Measurements from ENCODE around the gene MUSK.
A peak's percentile ranks its signal among the peaks of the same experiment; 100 is the strongest.
"Not testable (repeated sequence)": the region's sequence is repeated elsewhere in the genome, so short reads cannot be mapped to it uniquely, and the experiment has no call there.

MUSK gene

DNA sequence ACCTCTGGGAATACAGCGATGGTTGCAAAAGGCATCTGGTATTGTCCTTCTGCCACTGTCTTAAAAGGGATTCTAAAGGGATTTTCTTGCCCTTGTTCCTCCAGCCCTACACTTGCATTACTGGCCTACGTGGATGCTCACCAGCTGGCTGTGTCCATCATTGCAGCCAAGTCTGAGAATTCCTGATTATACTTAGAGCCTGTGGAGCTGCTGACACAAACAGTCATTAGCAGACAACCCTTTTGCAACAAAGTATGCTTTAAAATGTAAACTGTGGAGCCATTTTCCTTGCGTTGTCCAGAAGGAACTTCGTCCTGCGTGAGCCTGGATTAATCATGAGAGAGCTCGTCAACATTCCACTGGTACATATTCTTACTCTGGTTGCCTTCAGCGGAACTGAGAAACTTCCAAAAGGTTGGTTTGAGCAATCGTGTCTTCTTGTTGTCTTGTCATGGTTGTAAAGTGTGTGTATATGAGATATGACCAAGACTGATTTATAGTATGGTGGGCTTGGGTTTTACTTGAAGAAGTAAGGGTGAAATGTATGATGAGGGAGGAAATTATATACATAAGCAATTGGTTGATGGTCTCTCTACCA, at the start of gene MUSK:
Gene MUSK, plus strand, starts transcription at position 222 of the 598 bp plus-strand sequence. Its CDS starts 114 bp downstream, at position 336.
- DNase-seq: no peak

DNA sequence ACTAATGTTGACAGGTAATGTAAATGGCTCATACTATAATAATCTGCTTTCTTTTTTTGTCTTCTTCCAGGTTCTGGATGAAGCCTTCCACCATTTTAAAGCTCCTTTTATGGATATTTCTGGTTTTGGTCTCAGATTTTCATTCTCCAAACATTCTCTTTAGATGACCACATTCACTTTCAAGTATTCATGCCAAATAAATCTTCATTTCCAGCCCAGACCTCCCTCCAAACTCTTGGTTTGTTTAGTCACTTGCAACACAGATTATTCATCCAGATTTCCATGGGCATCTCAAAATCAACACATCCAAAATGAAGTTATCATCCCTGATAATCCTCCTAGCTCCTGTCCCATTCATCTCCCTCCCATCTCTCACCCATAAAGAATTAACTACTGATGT, 48.8 kb upstream of the MUSK start:
- no peak for DNase-seq

DNA sequence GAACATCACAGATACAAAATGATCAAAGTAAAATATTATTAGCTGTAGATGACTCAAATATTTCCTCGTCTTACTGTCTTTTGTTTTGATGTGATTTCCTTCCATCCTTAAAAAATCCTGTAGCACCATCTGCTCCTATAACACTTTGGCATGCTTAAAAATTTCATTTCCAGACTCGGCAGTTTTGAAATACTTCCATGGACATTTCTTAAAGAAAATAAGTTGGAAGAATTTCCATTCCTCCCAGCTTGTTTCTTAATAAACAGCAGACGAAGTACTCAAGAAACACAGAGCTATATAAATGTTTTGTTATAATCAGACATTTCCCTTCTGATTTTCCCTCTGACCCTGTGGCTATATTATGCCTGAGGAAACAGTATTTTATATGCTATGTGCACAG, 47.9 kb upstream of the MUSK start:
- DNase-seq: no peak

DNA sequence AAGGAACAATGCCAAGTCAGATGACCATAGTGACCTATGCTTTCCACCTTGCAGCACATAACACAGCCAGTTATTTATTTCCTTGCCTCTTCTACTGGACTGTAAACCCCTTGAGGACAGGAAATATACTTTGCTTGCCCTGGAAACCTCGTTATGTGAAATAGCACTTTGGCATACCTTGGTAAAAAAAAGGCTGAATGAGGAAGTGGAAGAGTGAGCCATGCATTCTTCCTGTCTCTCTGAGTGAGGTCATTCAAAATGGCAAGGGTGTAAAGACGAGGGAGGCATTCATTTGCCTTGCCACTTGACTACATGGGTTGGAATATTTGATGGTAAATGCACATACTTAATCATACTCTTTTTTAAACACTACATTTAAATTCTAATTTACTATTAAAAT, 46.2 kb upstream of the MUSK start:
- no peak for DNase-seq

DNA sequence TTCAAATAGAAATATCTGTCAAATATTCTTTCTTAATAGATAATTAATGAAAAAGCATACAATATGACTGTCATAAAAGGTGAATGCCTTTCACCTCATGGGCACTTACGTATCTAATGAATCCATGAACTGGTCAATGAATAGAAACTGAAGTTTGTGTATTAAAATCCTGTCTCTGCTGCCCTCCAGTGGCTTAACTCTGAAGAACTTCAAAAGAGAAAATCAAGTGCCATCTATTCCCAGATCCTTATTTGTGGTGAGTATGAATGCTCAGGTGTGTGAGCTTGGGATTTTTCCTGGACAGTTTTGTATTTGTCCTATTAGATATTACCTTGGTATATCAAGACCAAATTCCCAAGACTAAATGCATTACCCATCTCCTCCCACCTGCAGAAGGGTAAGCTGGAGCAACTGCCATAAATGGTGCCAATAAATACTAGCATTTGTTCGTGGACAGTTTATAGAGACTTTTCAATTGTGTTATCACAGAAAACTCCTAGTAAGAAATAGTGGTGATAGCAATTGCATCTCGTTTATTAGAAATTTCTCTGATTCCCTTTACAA, 45.0 kb upstream of the MUSK start:
- DNase-seq: no peak

DNA sequence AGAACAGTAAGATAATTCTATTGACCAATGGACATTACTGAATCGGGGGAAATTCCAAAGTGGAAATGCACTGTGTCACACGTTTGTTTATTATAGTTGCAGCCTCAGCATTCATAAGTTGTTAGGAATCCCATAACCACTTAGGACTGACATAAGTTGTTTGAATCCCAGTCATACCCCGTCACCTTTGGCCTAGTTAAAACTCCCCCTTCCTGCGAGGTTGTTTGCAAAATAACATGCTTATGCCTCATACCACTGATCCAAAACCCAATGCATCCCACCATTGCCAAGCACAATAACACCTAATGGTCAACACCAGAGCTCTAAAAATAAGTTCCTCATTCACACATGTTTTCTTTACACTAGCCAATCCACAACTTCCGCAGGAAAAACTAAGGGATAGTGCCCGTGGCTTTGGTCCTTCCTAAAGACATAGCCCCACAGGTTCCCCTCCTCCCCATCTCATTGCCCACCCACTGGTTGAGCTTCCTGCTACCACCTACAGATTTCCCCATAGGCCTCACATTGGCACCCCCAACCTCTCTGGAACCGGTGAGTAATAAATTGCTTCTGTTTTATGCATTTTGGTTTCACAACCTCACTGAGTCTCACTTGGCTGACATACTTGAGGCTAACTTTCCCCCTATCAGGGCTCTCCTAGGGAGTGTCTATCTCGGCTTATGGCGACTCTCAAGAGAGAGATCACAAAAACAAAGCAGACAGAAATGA, 42.3 kb upstream of the MUSK start:
- DNase-seq: peak; percentile 5

DNA sequence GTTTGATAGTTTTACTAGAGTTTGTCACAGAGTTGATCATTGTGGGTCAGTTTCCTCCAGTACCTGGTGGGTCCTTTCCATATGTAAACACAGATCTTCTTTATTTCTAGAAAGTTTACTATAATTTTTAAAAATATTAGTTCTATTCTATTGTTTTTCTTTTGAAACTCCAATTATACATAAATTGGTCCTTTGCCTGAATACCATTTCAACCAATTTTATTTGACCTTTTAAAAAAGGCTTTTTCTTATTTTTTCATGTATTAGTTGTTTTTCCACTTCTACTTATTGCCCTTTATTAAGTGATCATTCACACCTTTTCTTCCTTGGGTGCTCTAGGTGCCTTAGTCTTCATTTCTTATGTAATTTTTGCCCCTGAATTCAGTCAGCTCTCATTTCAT, 33.0 kb upstream of the MUSK start:
- no peak for DNase-seq

DNA sequence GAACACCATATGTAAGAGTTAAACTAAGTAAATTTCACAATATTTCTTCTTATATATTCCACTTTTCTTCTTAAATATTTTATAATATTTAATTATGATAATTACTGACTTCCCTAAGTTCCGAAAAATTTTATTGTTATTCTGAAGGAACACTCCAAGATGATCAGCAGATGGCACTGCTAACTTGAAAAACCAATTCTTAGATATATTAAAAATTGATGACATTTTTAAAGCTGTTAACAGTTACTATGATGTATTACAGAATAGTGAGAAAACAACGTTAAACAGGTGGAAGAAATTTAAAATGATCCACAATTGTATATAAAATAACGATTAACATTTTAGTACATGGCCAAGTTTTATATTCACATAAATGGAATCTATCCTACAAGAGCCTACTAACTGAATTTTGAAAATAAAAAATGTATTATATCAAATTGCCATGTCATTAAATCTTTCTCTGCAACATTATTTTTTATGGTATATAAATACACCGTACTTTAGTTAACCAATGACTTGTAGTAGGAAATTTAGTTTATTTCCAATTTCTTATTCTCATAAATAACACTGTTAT, 30.1 kb upstream of the MUSK start:
- DNase-seq: no peak

DNA sequence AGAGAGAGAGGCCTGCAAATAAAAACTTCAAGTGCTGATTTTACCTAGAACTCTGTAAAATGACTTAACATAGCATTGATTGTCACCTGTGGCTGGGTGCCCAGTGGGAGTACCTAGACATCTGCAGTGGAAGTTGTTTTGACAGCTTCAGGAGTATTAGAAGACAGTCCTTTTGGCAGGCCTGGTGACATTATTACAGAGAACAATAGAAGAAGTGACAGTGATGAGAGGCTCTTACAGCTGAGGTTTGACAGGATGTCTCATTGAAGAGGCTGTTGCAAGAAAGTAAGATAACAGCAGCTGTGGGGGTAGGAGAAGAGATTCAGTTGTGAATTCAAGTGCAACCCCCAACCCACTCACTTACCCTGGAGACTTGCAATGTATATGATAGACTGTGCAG, 27.9 kb upstream of the MUSK start:
- DNase-seq: no peak

DNA sequence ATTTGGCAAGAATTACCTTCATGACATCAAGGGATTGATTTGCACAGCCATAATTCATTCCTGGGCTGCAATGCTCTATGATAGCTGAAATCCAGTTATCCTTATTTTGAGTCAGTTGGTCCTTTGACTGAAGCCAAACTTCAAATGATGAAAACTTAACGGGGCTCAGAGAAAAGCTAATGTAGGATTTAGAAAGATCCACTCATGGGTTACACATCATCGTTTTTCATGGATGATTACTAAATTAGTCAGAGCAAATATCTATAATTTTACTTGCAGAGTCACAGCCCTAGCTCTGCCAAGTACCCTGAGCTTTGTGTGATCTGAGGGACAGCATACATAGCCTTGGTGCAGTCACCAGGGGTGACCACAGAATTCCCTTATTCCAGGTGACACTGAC, 27.3 kb upstream of the MUSK start:
- DNase-seq: no peak

DNA sequence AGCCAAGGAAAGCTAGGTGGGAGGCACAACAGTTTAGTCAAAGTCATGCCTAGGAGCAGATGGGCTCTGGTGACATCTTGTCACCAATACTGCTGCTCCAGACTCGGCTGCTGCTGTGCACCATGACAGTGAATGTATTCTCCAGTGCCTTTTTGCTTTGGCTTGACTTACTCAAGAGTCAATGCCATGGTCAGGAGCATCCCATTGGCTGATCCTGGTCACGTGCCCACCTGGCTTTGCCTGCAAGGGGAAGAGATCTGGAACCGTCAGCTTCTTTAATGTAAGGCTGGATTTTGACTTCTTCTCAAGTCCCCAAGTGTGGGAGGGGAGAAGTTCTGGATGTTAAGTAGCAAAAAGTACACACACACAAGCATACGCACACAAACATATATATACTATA, 19.9 kb upstream of the MUSK start:
- DNase-seq: no peak

DNA sequence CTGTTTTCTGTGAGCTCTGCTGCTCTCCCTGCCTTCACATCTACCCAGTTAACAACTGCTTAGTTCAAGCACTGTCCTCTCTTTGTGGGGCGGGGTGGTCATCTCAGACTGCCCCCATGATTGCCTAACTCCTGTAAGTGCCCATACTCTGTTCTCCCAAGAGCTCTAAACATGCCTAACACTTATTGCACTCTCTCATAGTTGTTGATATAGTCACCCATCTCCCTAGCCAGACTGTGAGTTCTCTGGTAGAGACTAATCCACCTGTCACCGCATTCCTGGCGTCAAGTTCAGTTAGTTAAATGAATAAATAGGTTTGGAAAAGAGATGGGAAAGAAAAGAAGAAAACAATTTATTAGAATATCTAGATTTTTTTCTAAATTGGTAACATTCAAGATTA, 18.3 kb upstream of the MUSK start:
- no peak for DNase-seq

DNA sequence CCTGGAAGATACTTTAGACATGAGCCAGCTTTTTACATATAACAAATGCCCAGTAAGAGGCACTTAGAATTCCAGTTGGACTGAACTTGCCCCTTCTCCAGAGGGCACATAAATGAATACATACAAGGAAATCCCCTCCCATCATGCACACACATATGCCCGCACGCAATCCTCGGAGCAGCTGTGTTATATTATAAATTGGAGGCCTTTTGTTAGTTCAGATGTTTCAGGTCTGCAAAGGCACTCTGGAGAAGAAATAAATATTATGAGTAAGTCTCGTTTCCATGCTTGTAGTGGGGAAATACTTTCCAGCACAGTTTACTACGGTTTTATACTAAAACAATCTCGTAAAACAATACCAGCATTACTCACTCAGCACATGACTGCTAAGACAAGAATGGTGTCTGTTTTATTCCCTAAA, 17.6 kb upstream of the MUSK start:
- no peak for DNase-seq

DNA sequence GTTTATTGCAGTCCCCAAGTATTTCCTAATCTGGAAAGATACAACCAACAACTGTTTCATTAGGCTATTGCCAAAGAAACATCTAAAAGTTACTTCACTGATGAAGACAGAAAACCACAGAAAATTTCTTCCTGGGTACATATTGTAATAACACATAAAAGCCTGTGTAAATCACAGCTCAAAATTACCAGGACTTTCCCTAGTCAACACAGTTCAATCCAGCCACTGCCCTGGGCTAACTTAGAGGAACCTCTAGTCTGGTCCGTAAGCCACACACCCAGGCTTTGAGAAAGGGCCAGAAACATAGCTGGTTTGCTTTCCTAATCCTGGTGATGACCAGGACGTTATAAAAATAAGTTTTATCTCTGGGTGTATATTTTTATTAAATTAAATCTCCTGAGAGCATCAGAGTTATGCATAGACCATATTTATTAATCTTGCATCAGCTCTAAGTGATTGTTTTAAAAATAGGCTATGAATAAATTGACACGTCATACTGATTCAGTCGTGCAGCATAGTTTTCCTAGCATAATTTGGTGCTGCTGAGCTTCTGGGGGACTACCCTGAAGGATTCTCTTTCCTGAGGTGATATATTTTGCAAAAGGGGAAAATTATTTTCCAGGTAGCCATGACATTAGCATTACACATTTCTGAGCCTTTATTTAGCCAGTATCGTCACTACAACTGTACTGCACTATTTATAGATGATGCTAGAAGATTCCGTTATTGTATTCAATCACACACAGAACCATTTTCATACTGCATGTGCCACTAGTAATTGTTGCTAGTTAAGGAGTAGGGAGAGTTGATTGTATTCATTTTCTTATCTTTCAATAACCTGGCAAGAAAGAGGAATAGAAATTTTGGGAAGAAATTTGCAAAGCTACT, 12.6 kb upstream of the MUSK start:
- DNase-seq: no peak

DNA sequence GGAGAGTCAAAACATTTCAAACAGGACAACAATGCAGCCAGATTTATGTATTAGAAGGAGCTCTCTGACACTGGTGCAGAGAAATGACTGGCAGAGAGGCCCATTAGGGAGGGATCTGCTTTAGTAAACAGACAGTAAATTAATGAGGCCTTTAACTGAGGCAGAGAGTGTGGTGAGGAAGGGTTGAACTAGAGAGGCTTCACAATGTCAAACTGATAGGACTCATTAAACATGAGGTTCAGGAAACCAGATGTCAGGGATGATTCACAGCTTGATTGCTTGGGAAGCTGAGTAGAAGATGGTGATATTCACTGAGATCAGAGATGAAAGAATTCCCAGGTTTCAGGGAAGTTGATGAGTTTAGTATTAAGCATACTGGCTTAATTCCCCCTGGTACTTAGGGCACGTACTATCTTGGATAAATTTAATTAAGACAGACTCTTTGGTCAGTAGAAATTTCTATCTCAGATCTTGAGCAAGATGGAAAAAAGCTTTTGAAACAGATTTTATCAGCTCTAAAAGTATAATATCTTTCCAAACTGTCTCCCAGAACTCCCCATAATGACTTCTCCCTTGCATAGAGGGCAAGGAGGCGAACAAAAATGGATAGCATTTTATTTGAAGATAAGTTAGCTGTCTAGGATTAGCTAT, 8.6 kb upstream of the MUSK start:
- DNase-seq: no peak

DNA sequence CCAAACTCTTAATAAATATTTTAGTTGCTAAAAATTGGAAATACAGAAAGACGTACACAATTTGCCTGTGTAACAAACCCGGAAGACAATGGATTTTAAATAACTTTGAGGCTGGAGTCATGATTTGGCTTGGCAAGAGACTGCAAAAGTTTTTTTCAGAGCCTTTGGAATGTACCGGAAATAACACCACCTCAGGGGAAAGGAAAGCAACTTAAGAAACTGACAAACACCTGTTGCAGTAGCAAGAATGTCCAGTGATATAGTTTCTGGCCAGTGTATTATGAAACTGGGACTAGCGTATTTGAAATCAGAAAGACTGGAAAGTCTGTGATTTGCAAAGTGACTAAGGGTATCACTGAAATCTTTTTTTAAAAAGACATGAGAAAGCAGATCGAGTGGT, 842 bp downstream of the MUSK start:
- no peak for DNase-seq

DNA sequence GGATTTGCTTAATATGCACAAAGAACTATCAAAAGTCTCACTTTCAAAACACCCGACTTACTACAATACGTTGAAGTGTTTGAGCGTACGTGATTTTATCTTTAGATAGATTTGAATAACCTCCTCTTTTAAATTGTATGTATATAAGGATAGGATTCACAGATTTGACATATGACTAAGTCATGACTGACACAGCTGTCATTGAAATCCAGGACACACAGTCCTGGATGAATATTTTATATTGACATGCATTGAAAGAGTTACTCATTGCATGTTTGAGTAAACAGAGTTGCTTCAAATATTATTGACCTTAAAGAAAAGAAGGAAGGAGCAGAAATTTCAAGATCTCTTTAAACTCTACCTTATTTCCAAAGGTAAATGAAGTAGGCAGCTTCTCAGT, 3.3 kb downstream of the MUSK start:
- DNase-seq: no peak

DNA sequence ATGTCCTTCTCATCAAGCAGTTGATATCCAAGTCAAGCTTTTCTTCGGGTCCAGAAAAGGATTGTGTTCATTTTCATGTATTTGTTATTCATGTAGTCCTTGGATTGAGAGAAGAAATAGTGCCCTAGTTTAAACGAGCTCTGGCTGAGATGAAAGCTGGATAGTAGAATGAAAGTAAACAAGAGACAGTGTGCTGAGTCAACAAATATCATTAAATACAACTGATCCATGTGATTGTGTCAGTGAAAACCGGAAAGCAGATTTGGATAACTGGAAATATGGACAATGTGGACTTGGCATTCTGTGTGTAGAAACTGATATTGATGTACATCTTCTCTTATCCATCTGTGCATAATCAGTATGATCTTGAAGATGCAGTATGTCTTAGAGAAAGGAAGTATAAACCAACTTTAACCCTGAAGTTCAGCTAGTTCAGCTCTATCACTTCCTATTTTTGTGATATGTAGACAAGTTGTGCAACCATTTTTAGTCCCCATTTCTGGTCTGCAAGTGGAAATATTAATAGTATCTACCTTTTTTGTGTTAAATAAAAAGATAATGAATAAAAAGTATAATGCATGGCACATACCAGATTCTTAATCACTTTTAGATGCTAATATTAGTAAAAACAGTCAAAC, 4.4 kb downstream of the MUSK start:
- no peak for DNase-seq

DNA sequence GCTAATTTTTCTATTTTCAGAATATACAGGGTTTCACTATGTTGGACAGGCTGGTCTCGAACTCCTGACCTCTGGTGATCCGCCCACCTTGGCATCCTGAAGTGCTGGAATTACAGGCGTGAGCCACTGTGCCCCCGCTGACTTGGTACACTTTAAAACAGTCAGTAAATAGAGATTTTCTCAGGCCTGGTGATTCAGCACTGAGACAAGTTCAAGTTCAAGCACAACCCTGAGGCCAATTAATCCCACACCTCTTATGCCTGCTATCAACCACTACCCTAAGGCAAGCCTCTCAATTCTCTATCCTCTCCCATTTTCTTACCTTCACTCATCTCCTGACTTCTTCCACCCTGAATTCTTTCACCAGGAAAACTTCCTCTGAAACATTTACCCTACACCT, 18.9 kb downstream of the MUSK start:
- no peak for DNase-seq

DNA sequence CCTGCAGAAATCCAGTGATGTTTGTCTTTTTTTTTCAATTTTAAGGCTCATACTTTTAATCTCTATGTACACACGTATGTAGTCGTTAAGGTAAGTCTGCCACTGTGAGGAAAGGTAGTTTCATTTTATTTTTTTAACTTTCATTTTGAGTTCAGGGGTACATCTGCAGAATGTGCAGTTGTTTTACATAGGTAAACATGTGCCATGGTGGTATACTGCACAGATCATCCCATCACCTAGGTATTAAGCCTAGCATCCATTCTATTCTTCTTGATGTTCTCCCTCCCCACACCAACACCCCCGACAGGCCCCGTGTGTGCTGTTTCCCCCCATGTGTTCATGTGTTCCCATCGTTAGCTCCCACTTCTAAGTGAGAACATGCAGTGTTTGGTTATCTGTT, 19.7 kb downstream of the MUSK start:
- DNase-seq: no peak

DNA sequence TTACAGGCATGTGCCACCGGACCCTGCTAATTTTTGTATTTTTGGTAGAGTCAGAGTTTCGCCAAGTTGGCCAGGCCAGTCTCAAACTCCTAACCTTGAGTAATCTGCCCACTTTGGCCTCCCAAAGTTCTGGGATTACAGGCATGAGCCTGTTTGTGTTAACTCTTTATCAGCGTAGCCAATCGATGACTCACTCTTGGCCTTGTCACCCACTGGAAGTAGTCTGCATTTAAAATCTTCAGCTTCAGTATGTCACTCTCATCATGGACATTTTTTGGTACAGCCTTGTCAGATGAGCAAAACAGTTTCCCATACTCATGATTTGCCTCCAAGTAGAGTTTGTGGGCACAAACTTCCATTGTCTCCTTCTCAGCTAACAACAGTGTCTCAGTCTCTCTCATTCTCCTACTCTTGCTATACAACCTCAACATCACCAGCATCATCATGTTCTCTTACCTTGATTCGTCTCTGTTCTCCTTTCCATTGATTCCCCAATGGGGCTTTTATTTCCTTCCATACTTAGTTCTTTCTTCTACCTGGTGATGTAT, 22.5 kb downstream of the MUSK start:
- DNase-seq: no peak

DNA sequence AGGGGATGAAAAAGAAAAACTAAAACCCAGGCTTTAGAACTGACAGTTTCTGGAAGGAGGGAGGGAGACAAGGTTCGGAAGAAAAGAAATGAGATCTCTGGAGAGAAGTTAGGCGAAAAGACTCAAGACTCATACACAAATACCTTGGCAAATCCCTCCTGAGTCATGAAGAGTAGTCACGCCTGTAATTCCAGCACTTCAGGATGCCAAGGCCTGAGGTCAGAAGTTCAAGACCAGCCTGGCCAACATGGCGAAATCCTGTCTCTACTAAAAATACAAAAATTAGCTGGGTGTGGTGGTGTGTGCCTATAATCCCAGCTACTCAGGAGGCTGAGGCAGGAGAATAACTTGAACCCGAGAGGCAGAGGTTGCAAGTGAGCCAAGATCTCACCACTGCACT, 27.3 kb downstream of the MUSK start:
- not testable (repeated sequence) for DNase-seq

All from stimulated activated naive CD4-positive, alpha-beta T cell treated with Interleukin-2 at 50 U/mL for 16 hours (primary cell).